Measurements from ENCODE around the gene CCDC121. TPM values are rescaled to one million over a fixed set of nuclear protein-coding genes. Genes with fewer than 3 reads are reported as not detected.

The CCDC121 gene
- total RNA-seq, 4 donors from 2014 or later: 1.2 to 3.9 (median 3.0) TPM

DNA sequence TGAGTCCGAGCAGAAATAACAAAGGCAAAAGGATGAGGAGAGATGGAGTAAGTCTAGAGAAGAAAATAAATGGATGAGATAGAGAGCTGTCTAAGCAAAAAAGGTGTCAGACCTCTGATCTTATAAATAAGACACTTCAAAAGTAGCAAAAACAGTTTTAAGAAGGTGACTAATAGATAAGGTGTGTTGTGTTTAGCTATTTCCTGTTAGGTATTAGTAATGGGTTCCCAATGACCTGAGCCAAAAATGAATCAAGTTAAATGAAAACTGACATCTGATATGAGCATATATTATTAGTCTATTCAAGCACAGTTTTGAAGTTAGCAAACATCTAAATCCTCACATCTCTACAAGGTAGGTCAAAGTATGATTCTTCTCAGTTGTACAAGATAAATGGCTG lies 24.0 kb upstream of the CCDC121 start:
- peaks cover 100% of the 10 kb centered on the region for H3K36me3 ChIP-seq

DNA sequence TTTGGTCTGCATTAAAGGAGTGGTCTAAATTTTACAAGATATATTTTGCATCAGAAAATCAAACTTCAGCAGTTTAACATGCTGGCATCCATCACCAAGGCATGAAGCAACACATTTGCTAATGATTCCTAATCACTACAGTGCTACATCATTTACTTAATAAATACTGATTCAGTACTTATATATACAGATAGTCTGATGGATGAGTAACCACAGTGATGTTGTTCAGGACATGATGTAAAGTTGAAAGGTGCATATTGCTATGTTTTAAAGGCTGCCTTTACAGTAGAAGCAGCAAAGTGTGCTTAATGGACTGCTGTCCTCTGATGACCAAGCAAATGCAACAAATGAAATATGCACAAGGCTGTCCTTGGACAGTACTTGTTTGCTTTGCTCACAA lies 23.5 kb upstream of the CCDC121 start:
- Histone ChIP-seq H3K4me1 (no peaks in the 10 kb centered on the region), H3K27ac (no peak overlapping the region), H3K4me3 (no peak overlapping the region), H3K36me3 (peaks cover 100% of the 10 kb centered on the region), H3K9me3 (no peaks in the 10 kb centered on the region), H3K27me3 (no peaks in the 10 kb centered on the region)
- no peak for DNase-seq (ENCODE audit: low spot score in 2 of 2)
- TF ChIP-seq, protein P1, sequence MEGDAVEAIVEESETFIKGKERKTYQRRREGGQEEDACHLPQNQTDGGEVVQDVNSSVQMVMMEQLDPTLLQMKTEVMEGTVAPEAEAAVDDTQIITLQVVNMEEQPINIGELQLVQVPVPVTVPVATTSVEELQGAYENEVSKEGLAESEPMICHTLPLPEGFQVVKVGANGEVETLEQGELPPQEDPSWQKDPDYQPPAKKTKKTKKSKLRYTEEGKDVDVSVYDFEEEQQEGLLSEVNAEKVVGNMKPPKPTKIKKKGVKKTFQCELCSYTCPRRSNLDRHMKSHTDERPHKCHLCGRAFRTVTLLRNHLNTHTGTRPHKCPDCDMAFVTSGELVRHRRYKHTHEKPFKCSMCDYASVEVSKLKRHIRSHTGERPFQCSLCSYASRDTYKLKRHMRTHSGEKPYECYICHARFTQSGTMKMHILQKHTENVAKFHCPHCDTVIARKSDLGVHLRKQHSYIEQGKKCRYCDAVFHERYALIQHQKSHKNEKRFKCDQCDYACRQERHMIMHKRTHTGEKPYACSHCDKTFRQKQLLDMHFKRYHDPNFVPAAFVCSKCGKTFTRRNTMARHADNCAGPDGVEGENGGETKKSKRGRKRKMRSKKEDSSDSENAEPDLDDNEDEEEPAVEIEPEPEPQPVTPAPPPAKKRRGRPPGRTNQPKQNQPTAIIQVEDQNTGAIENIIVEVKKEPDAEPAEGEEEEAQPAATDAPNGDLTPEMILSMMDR (IDR thresholded peaks at IDR 0.05): no peak
- no peak for TF ChIP-seq POLR2A (IDR thresholded peaks at IDR 0.05)
- no peak for TF ChIP-seq EP300 (IDR thresholded peaks at IDR 0.05)
- no peak for TF ChIP-seq POLR2AphosphoS5 (IDR thresholded peaks at IDR 0.05)

More for the DNA sequence above, 24.0 kb upstream of the CCDC121 start:
- WGBS: 88% methylated on average over 1 of the region's 1 CpG
- no peak for DNase-seq (ENCODE audit: low spot score in 2 of 2)
- H3K9me3 ChIP-seq: no peaks in the 10 kb centered on the region
- H3K27me3 ChIP-seq: no peaks in the 10 kb centered on the region
- no peak overlapping the region for H3K4me3 ChIP-seq
- TF ChIP-seq POLR2AphosphoS5 (IDR thresholded peaks at IDR 0.05): no peak
- H3K4me1 ChIP-seq: no peaks in the 10 kb centered on the region
- H3K27ac ChIP-seq: no peak overlapping the region

DNA sequence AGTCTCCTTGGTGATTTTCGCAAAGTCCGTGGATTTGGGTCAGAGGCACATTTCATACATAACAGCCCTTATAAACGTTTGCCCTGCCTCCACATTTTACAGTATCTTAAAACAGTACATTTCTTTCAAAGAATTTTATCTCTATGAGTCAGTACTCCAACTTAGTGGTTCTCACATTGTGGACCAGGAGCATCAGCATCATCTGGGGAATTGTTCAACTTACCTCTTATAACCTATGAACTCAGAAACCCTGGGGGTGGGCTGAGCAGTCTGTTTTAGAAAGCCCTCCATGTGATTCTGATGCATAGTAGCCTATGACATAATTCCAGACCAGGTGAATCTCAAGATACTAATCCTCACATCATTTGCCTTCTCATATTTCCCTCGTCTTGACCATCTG lies 22.2 kb upstream of the CCDC121 start:
- H3K27ac ChIP-seq: no peak overlapping the region
- no peak for TF ChIP-seq EP300 (IDR thresholded peaks at IDR 0.05)
- TF ChIP-seq, protein P1 (IDR thresholded peaks at IDR 0.05): no peak
- TF ChIP-seq POLR2AphosphoS5 (IDR thresholded peaks at IDR 0.05): no peak
- no peak for TF ChIP-seq POLR2A (IDR thresholded peaks at IDR 0.05)
- H3K9me3 ChIP-seq: no peaks in the 10 kb centered on the region
- WGBS: 74% methylated on average over 4 of the region's 4 CpGs
- H3K36me3 ChIP-seq: peaks cover 100% of the 10 kb centered on the region
- H3K4me1 ChIP-seq: no peaks in the 10 kb centered on the region
- DNase-seq (ENCODE audit: low spot score in 2 of 2): no peak
- no peak overlapping the region for H3K4me3 ChIP-seq
- H3K27me3 ChIP-seq: no peaks in the 10 kb centered on the region

DNA sequence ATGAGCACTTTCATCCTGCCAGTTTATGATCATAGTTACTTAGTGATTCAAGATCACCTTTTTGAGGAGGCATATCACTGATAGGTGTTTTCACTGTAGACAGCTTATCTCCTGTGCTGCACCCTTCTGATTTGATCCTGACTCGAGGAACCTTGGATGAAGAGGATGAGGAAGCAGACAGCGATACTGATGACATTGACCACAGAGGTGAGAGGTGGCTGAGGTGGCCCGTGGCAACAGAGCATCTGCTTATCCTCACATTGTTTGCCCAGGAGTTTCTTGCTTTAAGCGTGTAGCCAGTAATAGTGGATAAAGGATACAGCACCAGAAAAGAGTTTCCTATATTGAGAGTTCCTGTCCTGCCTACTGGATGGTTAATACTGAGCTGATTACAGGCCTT lies 18.9 kb upstream of the CCDC121 start:
- no peaks in the 10 kb centered on the region for H3K9me3 ChIP-seq
- H3K4me1 ChIP-seq: no peaks in the 10 kb centered on the region
- no peak overlapping the region for H3K27ac ChIP-seq
- H3K27me3 ChIP-seq: no peaks in the 10 kb centered on the region
- H3K36me3 ChIP-seq: peaks cover 95% of the 10 kb centered on the region
- TF ChIP-seq POLR2AphosphoS5 (IDR thresholded peaks at IDR 0.05): no peak
- TF ChIP-seq, protein P1 (IDR thresholded peaks at IDR 0.05): no peak
- TF ChIP-seq EP300 (IDR thresholded peaks at IDR 0.05): no peak
- TF ChIP-seq POLR2A (IDR thresholded peaks at IDR 0.05): no peak
- DNase-seq (ENCODE audit: low spot score in 2 of 2): no peak
- WGBS: 97% methylated on average over 4 of the region's 4 CpGs
- H3K4me3 ChIP-seq: no peak overlapping the region

DNA sequence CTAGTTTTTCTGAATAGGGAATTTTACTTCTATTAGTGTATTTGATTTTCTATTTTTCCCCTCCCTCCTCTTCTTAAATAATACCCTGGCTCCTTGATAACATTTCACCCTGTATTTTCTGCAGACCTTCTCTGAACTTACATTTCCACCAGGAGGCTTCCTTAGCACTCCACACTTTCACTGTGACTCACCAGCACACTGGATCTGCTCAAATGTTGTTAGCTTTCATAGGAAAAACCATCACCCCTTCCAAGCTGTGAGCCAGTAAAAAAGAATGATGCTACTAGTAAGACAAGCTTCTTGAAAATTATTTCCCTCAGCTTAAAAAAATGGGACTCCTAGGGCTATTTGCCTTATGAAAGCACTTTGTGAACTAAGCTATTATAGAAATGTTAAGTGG lies 18.5 kb upstream of the CCDC121 start:
- Histone ChIP-seq H3K36me3 (peaks cover 95% of the 10 kb centered on the region), H3K4me1 (no peaks in the 10 kb centered on the region), H3K27ac (no peak overlapping the region), H3K9me3 (no peaks in the 10 kb centered on the region), H3K4me3 (no peak overlapping the region), H3K27me3 (no peaks in the 10 kb centered on the region)
- TF ChIP-seq, protein P1 (IDR thresholded peaks at IDR 0.05): no peak
- no peak for DNase-seq (ENCODE audit: low spot score in 2 of 2)

DNA sequence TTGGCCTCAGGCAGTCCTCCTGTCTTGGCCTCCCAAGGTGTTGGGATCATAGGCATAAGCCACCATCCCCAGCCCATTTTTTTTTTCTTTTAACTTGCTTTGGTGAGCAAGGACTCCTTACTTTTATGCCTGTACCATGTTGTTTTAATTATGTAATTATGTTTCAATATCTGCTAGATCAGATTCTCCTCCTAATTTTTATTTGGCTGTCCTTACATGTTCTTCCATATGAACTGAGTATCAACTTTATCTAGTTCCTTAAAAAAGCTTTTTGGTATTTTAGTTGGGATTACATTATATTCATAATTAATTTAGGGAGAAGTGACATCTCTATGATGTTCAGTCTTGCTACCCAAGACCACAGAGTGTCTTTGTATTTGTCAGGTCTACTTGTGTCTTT lies 16.4 kb upstream of the CCDC121 start:
- Histone ChIP-seq H3K27me3 (no peaks in the 10 kb centered on the region), H3K9me3 (no peaks in the 10 kb centered on the region), H3K36me3 (peaks cover 93% of the 10 kb centered on the region), H3K27ac (no peak overlapping the region), H3K4me3 (no peak overlapping the region), H3K4me1 (no peaks in the 10 kb centered on the region)
- no peak for DNase-seq (ENCODE audit: low spot score in 2 of 2)
- no peak for TF ChIP-seq EP300 (IDR thresholded peaks at IDR 0.05)
- TF ChIP-seq, protein P1 (IDR thresholded peaks at IDR 0.05): no peak
- no peak for TF ChIP-seq POLR2A (IDR thresholded peaks at IDR 0.05)
- no peak for TF ChIP-seq POLR2AphosphoS5 (IDR thresholded peaks at IDR 0.05)
